Adipocyte (in vitro differentiated cells): ENCODE measurements around the gene SAP30L.

Source experiments
- DNase-seq: peaks from one replicate; pipeline ENCODE4 v3.0.0-alpha.2; 2015; ENCODE audit warnings: low read depth
- H3K27me3 ChIP-seq: replicated peaks from 2 replicates; pipeline ENCODE4 v1.7.0; 2013; ENCODE audit warnings: mild to moderate bottlenecking, low read length, moderate library complexity; ENCODE audit not compliant: control insufficient read depth, insufficient read depth
- H3K36me3 ChIP-seq: 2 replicates; pipeline ENCODE4 v1.7.0; 2013; ENCODE audit warnings: low read length, mild to moderate bottlenecking, moderate library complexity; ENCODE audit not compliant: control insufficient read depth, insufficient read depth, severe bottlenecking
- H3K4me1 ChIP-seq: 2 replicates; pipeline ENCODE4 v1.7.0; 2013; ENCODE audit warnings: mild to moderate bottlenecking, low read length, moderate library complexity; ENCODE audit not compliant: control insufficient read depth, insufficient read depth
- H3K4me3 ChIP-seq: 2 replicates; pipeline ENCODE4 v1.7.0; 2013; ENCODE audit warnings: mild to moderate bottlenecking, low read length, moderate library complexity
- H3K9ac ChIP-seq: 2 replicates; pipeline ENCODE4 v1.7.0; 2013; ENCODE audit warnings: mild to moderate bottlenecking, low read length, moderate library complexity
- H3K9me3 ChIP-seq: 2 replicates; pipeline ENCODE4 v1.7.0; 2013; ENCODE audit warnings: mild to moderate bottlenecking, low read length, moderate library complexity; ENCODE audit not compliant: control insufficient read depth

Gene SAP30L

DNA sequence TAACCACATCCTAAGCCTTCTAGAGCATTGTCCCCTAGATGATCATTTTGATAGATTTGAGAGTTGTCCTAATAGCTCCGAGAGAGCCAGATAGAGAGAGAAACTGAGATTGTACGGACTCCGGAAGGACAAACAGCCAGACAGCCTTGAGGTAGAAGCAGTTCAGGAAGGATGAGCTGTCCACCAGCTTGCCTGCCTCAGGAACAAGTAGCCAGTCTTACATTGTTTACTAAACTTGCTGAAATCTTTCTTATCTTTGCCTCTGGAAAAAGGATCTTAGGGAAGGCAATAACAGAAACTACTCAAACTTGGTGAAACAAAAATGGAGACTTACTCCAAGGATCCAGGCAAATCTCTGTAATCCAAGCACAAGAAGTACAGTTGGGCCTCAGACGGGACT lies 39.0 kb upstream of the SAP30L start:
- Histone ChIP-seq H3K27me3 (no peaks in the 10 kb centered on the region), H3K9ac (no peak overlapping the region), H3K36me3 (peaks cover 10% of the 10 kb centered on the region), H3K4me1 (peaks cover 3% of the 10 kb centered on the region), H3K4me3 (no peak overlapping the region), H3K9me3 (no peaks in the 10 kb centered on the region)
- no peak for DNase-seq

DNA sequence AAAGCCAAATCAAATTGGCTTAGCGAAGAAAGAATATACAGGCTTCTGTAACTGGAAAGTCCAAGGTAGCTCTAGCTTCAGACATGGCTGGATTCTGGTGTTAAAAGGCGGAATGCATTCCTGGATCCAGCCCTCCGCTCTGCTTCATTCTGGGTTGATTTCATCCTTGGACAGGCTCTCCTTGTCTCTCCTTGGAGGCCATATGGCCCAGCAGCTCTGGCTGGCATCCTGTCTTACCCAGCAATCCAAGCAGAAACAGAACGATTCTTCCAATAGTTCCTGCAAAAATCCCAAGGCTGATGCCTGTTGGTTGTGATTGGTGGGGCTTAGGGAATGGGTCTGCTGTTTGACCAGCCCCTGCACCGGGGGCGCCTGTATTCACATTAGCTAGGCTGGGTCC lies 37.0 kb upstream of the SAP30L start:
- H3K27me3 ChIP-seq: no peaks in the 10 kb centered on the region
- peaks cover 15% of the 10 kb centered on the region for H3K36me3 ChIP-seq
- H3K4me1 ChIP-seq: peaks cover 3% of the 10 kb centered on the region
- no peaks in the 10 kb centered on the region for H3K9me3 ChIP-seq
- no peak overlapping the region for H3K9ac ChIP-seq
- DNase-seq: no peak
- H3K4me3 ChIP-seq: no peak overlapping the region

DNA sequence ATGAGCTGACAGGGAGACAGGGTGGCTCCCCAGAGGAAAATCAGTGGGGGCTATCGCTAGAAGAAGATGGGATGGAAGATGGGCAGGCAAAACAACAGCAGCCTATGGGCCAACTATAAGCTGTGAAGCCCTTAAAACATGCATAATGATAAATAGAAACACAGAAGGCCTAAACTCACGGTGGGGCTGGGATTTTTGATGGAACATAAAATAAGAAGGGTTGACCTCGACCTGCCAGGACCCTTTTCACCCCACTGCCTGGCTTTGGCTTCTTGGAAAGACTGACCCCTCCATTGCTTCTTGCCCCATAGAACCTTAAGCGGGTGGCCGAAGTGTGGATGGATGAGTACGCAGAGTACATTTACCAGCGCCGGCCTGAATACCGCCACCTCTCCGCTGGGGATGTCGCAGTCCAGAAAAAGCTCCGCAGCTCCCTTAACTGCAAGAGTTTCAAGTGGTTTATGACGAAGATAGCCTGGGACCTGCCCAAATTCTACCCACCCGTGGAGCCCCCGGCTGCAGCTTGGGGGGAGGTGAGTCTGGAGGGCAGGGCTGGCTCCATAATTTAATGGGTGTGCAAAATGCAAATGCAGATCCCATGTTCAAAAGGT lies 36.5 kb upstream of the SAP30L start:
- Histone ChIP-seq H3K9me3 (no peaks in the 10 kb centered on the region), H3K27me3 (no peaks in the 10 kb centered on the region), H3K4me1 (peaks cover 3% of the 10 kb centered on the region), H3K36me3 (peaks cover 19% of the 10 kb centered on the region), H3K4me3 (no peak overlapping the region), H3K9ac (no peak overlapping the region)
- no peak for DNase-seq

DNA sequence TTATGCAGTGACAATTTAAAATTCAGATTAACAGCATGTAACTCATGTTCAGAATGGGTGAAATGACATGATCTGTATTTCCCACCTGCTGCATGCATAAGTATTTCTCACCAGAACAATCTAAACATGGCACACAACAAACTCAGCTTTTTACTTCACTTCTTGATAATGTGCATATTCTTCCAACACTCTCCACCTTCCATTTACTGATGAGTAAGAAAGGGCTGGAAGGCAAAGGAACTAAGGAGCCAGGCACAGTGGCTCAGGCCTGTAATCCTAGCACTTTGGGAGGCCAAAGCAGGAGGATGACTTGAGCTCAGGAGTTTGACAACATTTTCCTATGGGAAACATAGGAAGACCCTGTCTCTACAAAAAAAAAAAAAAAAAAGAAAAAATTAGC lies 35.8 kb upstream of the SAP30L start:
- Histone ChIP-seq H3K4me1 (peaks cover 3% of the 10 kb centered on the region), H3K36me3 (peaks cover 20% of the 10 kb centered on the region), H3K4me3 (no peak overlapping the region), H3K9me3 (no peaks in the 10 kb centered on the region), H3K27me3 (no peaks in the 10 kb centered on the region), H3K9ac (no peak overlapping the region)
- DNase-seq: no peak

DNA sequence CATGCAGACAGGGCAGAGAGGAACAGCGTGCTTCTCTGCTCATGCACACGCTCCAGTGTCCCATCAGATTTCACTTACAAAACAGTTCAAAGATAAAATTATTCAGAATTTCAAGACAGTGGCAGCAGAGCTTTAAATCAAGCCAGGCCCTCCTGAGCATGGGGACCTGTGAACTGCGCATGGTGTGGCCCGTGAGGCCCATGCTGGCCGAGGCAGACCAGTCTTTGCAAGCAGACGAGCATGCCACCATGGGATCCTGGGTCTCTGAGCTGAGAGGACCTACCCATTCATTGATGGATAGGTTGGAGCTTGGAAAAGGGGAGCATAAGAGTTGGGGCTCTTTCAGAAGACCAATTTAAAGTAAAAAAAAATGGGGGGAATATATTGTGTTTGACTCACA lies 35.0 kb upstream of the SAP30L start:
- Histone ChIP-seq H3K9me3 (no peaks in the 10 kb centered on the region), H3K9ac (no peak overlapping the region), H3K36me3 (peaks cover 20% of the 10 kb centered on the region), H3K27me3 (no peaks in the 10 kb centered on the region), H3K4me1 (no peaks in the 10 kb centered on the region), H3K4me3 (no peak overlapping the region)
- no peak for DNase-seq

DNA sequence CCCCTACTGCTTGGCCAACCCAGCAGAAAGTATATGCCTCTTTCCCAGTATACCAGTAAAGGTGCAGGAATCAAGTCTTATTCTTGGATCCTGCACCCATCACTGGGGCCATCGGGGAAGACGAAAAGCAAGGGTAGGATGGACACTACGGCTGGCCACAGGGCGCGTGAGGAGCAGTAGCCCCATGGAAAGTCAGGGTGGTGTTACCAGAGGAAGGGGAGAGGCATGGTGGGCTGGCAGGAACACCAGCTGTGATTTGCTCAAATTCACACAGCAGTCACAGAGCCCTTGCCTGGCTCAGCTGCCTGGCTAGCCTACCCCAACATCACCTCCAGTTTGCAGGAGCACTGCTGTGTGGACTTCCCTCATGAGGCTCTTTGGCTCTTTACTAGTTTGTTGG lies 34.5 kb upstream of the SAP30L start:
- H3K36me3 ChIP-seq: peaks cover 20% of the 10 kb centered on the region
- no peak for DNase-seq
- H3K4me3 ChIP-seq: no peak overlapping the region
- H3K27me3 ChIP-seq: no peaks in the 10 kb centered on the region
- H3K9me3 ChIP-seq: no peaks in the 10 kb centered on the region
- H3K9ac ChIP-seq: no peak overlapping the region
- no peaks in the 10 kb centered on the region for H3K4me1 ChIP-seq

DNA sequence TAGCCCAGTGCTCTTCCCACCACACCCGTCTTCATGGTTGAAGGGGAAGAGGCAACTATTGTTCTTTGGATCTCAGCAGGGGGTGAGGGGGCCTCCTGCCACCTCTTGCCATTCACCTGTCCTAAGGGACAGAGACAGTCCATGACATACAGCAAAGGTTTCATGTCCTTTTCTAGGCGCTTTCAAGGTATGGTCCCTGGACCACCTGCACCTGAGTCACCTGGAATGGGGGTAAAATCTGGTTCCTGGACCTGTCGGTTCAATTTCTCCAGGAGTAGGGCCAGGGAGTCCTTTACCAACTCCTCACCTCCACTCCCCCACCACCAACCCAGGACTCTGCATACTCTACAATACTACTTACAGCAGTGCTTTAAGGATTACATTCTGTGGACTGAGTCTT lies 33.5 kb upstream of the SAP30L start:
- Histone ChIP-seq H3K36me3 (peaks cover 28% of the 10 kb centered on the region), H3K27me3 (no peaks in the 10 kb centered on the region), H3K9ac (no peak overlapping the region), H3K4me3 (no peak overlapping the region), H3K9me3 (no peaks in the 10 kb centered on the region), H3K4me1 (no peaks in the 10 kb centered on the region)
- no peak for DNase-seq

DNA sequence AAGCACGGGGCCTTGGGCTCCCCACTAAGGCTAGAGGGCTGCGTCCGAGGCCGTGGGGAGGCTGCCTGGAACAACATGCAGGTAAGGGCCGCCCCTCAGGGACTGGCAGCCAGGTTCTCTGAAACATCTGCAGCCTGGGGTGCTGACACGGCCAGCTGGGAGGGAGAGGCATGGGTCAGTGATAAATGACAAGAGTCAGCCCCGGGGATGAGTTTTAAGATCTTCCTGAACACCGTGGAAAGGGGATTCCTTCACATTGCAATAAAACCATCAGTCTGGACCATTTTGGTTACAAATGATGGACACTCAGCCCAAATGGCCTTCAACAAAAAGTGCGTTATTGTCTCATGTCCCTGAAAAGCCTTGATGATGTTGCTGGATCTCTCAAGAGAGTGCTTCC lies 32.9 kb upstream of the SAP30L start:
- peaks cover 33% of the 10 kb centered on the region for H3K36me3 ChIP-seq
- no peaks in the 10 kb centered on the region for H3K4me1 ChIP-seq
- H3K27me3 ChIP-seq: no peaks in the 10 kb centered on the region
- H3K4me3 ChIP-seq: no peak overlapping the region
- H3K9ac ChIP-seq: no peak overlapping the region
- H3K9me3 ChIP-seq: no peaks in the 10 kb centered on the region
- DNase-seq: no peak

DNA sequence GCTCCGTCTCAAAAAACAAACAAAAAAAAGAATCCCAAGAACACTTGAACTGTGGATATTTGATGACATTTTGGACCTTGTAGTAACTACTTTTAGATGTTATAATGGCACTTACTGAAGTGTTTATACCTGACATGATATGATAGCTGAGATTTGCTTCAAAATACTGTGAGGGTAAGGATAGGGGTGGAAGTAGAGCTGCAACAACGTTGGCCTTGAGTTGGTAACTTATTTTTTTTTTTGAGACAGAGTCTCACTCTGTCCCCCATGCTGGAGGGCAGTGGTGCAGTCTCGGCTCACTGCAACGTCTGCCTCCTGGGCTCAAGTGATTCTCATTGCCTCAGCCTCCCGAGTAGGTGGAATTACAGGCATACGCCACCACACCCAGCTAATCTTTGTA lies 30.7 kb upstream of the SAP30L start:
- Histone ChIP-seq H3K36me3 (peaks cover 33% of the 10 kb centered on the region), H3K9me3 (no peaks in the 10 kb centered on the region), H3K4me3 (no peak overlapping the region), H3K27me3 (no peaks in the 10 kb centered on the region), H3K4me1 (peaks cover 3% of the 10 kb centered on the region), H3K9ac (no peak overlapping the region)
- no peak for DNase-seq

DNA sequence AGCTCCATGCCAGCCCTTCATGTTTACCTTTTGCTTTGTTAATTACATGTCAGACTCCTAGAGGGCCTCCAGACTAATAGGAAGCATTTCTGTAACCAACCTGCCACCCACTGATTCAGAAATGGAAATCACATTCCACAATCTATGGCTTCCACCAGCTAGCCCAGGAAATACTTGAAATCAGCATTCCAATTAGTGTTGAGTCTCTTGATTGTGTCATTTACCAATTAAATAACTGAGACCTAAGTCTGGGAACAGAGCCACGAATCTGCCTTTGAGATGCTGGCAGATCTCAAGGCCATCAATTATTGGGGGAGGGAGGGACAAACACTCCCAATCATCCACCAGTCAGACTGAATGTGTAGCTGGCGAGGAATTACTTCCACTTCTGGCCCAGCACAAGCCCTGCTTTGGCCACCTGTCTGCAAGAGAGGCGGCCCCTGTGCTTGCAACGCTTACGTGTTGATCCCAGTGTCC lies 27.4 kb upstream of the SAP30L start:
- H3K36me3 ChIP-seq: peaks cover 17% of the 10 kb centered on the region
- H3K9me3 ChIP-seq: peaks cover 4% of the 10 kb centered on the region
- no peak overlapping the region for H3K9ac ChIP-seq
- DNase-seq: no peak
- H3K4me3 ChIP-seq: no peak overlapping the region
- no peaks in the 10 kb centered on the region for H3K27me3 ChIP-seq
- peaks cover 3% of the 10 kb centered on the region for H3K4me1 ChIP-seq

DNA sequence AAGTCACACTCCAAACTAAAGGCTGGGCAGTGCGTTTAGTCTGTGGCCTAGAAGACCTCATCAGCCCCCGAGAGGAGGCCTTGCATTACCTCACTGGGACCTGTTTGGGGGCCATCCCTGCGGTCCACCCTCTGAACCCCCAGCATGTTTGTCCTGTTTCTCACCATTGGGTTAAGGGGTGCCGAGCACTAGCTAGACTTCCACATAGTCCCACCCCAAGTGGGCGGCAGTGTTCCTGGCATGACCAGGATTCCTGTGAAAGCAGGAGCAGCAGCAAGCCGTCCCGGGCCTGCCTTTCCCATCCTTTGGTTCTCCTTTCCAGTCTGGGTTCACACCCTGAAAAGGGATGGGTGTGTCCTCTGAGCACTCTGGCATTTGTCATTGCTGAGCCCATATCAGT lies 26.6 kb upstream of the SAP30L start:
- H3K4me3 ChIP-seq: no peak overlapping the region
- H3K9ac ChIP-seq: no peak overlapping the region
- H3K4me1 ChIP-seq: peaks cover 3% of the 10 kb centered on the region
- H3K36me3 ChIP-seq: peaks cover 15% of the 10 kb centered on the region
- no peak for DNase-seq
- H3K27me3 ChIP-seq: no peaks in the 10 kb centered on the region
- peaks cover 4% of the 10 kb centered on the region for H3K9me3 ChIP-seq

DNA sequence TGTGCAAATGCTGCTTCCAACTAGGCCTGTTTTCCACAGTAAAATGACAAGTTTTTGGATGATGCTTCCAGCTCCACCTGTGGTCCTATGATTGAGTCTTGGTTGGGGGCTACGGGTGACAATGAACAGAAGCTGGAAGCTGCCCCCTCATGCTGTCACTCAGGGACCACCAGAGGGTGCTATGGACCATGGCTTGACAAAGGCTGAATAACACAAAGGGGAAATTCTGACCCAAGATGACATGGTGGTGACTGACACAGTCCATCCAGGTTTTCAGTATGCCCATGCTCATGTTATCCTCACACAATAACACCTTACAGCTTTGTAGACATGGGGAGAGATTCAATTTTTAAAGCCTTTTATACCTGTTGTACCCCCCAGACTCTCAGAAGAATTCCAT lies 23.9 kb upstream of the SAP30L start:
- Histone ChIP-seq H3K27me3 (no peaks in the 10 kb centered on the region), H3K9me3 (peaks cover 4% of the 10 kb centered on the region), H3K4me1 (peaks cover 3% of the 10 kb centered on the region), H3K9ac (no peak overlapping the region), H3K4me3 (no peak overlapping the region), H3K36me3 (peaks cover 9% of the 10 kb centered on the region)
- DNase-seq: peak; percentile 15
